CD4-positive, alpha-beta T cell treated with Interleukin-15 for 1 hour (primary cell): ENCODE measurements around the gene ZNF132.
"Not testable (repeated sequence)": the region's sequence is repeated elsewhere in the genome, so short reads cannot be mapped to it uniquely, and the experiment has no call there.

Source experiments
- DNase-seq: peaks from one replicate; pipeline ENCODE4 v3.0.0-alpha.2; 2020

ZNF132 gene

GRCh38 chr19:58466760-58467589, 27.0 kb upstream of the ZNF132 start, which contains the start of gene ZNF324:
Gene ZNF324 (plus strand): TSS chr19:58467080. CDS start chr19:58469186, 2,106 bp downstream.
- peak; percentile 96 for DNase-seq

DNA sequence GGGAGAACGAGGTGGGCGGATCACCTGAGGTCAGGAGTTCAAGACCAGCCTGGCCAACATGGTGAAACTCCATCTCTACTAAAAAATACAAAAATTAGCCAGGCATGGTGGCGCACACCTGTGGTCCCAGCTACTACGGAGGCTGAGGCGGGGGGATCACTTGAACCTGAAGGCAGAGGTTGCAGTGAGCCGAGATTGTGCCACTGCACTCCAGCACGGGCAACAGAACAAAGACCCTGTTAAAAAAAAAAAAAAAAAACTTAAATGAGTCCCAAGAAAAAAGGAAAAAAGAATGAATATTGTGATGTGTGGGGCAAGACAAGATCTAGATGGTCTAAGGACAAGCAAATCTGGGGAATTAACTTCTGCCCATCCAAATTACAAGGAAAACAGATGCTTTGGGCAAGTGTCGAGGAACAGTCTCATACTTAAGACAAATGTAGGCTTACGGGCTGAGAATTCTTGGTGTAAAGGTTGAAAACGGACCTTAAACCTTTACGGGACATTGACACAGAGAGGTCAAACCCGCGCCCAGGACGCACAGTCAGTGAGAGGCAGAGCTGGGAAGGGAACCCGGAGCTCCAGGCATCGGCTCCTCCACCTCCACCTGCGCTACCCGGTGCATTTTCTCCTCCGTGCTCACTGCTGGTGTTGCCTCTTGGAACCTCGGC, 26.3 kb upstream of the ZNF132 start:
- no peak for DNase-seq

GRCh38 chr19:58460039-58460438, 20.1 kb upstream of the ZNF132 start:
- no peak for DNase-seq

DNA sequence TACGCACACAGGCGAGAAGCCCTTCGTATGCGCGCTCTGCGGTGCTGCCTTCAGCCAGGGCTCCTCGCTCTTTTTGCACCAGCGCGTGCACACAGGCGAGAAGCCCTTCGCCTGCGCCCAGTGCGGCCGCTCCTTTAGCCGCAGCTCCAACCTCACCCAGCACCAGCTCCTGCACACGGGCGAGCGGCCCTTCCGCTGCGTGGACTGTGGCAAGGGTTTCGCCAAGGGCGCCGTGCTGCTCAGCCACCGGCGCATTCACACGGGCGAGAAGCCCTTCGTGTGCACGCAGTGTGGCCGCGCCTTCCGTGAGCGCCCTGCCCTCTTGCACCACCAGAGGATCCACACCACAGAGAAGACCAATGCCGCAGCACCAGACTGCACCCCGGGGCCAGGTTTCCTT, 16.2 kb upstream of the ZNF132 start:
- DNase-seq: no peak

DNA sequence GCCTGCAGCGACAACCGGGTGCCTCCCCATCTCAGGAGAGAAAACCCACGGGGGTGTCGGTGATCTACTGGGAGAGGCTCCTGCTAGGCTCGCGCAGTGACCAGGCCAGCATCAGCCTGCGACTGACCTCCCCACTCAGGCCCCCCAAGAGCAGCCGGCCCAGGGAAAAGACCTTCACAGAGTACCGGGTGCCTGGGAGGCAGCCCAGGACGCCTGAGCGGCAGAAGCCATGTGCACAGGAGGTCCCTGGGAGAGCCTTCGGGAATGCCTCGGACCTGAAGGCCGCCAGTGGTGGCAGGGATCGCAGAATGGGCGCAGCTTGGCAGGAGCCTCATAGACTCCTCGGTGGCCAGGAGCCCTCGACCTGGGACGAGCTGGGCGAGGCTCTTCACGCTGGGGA, 15.4 kb upstream of the ZNF132 start:
- DNase-seq: no peak

- no peak for DNase-seq
Measured at GRCh38 chr19:58453743-58454142, 13.8 kb upstream of the ZNF132 start.

GRCh38 chr19:58451358-58452101, 11.6 kb upstream of the ZNF132 start, which contains the start of gene ZNF324B:
Gene ZNF324B (plus strand): TSS chr19:58451622. CDS start chr19:58453702, 2,080 bp downstream.
- DNase-seq: peak; percentile 97

GRCh38 chr19:58450856-58451357, 11.0 kb upstream of the ZNF132 start:
- no peak for DNase-seq

DNA sequence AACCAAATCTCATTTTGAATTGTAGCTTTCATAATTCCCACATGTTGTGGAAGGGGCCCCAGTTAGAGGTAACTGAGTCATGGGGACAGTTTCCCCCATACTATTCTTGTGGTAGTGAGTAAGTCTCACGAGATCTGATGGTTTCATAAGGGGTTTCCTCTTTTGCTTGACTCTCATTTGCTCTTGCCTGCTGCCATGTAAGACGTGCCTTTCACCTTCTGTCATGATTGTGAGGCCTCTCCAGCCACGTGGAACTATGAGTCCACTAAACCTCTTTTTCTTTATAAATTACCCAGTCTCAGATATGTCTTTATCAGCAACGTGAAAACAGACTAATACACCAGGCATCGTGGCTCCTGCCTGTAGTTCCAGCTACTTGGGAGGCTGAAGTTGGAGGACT, 10.0 kb upstream of the ZNF132 start:
- not testable (repeated sequence) for DNase-seq

- not testable (repeated sequence) for DNase-seq
Measured at GRCh38 chr19:58448860-58449259, 8.9 kb upstream of the ZNF132 start.

DNA sequence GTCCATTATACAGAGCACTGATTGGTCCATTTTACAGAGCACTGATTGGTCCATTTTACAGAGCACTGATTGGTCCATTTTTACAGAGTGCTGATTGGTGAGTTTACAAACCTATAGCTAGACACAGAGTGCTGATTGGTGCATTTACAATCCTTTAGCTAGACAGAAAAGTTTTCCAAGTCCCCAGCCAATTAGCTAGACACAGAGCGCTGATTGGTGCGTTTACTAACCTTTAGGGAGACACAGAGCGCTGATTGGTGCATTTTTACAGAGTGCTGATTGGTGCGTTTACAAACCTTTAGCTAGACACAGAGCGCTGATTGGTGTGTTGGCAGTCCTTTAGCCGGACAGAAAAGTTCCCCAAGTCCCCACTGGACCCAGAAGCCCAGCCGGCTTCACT, 3.0 kb upstream of the ZNF132 start:
- not testable (repeated sequence) for DNase-seq

- no peak for DNase-seq
Measured at GRCh38 chr19:58440556-58440955, 603 bp upstream of the ZNF132 start.

GRCh38 chr19:58434217-58434616, 5.7 kb downstream of the ZNF132 start:
- DNase-seq: no peak

- no peak for DNase-seq
Measured at GRCh38 chr19:58429745-58430144, 10.2 kb downstream of the ZNF132 start.

GRCh38 chr19:58428617-58429016, 11.3 kb downstream of the ZNF132 start:
- no peak for DNase-seq

DNA sequence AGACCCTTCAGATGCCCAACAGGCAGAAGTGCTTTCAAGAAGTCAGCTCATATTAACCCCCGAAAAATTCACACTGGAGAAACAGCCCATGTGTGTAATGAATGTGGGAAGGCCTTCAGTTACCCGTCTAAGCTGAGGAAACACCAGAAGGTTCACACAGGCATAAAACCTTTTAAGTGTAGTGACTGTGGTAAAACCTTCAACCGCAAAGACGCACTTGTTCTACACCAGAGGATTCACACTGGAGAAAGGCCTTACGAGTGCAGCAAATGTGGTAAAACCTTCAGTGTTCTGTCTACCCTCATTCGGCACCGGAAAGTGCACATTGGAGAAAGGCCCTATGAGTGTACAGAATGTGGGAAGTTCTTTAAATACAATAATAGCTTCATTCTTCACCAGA, 22.9 kb downstream of the ZNF132 start:
- DNase-seq: no peak

- no peak for DNase-seq
Measured at GRCh38 chr19:58416604-58417003, 23.3 kb downstream of the ZNF132 start.

DNA sequence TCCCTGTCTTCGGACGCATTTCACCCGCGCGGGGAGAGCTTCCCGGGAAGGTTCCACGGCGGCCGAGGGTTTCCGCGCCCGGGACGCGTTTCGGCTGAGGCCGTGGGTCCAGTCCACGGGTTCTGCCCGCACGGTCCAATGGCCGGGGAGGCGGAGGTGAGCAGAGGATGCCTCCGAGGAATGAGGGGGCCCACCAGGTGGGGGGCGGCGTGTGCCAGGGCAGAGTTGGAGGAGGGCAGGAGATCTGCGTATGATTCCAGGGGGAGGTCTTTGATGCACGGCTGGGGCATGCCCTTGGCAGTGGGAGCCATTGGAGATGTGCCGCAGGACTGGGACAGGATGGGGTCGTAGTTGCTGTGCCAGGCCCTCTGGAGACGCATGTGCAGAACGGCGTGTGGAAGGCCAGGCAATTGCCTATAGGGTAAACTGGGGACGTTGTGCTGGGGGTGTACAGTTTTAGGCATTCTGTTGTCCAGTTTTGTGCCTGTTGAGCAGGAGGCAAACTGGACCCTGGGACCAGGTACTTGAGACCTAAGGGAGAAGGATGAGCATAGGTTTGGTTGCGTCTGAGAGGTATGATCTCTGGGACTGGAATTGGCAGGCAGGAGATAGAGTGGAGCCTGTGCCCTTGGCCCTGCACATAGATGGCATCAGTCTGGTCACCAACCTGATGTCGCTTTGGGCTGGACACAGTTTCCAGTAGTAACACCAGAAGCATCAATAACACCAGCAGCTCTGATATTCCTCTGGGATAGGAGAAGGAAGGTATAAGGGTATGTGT, 30.8 kb downstream of the ZNF132 start:
- DNase-seq: no peak

DNA sequence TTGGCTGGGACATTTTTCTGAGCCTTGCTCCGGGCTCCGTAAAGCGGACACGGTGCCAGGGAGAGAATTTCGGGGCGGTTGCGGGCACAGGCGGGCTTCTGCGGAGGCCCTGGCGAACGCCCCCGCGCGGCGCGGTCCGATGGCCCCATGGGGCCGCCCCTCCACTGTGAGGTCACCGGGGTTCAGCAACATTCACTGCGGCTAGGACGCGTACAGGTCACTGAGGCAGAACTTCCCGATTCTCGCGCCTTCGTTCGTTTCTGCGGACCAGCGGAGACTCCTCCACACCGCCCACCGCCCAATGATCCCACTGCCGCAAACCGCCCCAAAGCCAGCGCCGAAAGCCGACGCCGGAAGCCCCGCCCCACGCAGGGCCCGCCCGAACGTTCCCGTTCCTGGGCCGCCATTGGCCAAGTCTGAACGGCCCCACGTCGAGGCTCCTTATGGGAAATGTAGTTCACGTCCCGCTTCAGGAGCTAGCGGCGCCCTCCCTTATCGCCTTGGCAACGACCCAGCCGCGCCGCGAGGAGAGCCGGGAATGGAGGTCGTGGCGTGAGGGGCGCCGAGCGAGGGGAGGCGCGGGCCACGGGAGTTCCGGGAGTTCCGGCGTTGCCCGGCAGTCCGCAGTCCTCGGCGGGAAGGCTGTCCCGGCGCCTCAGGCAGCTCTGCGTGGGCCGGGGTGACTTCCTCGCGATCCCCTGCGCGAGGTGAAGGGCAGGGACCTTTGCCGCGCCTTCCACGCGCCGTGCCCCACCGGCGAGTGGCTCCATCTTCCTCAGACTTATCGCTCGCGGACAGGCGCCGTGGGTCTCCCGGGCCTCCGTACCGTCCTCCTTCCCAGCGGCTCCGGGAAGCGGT, 31.6 kb downstream of the ZNF132 start, which contains the start of gene ZNF584:
Gene ZNF584, plus strand, starts transcription at position 498 of the 858 bp plus-strand sequence. CDS start 499 bp downstream, outside the sequence.
- DNase-seq: peak; percentile 92

- DNase-seq: no peak
Measured at GRCh38 chr19:58407658-58408151, 32.2 kb downstream of the ZNF132 start.
